ENCODE measurements around the gene CSPG4. TPM values are rescaled to one million over a fixed set of nuclear protein-coding genes. Genes with fewer than 3 reads are reported as not detected.
"Not testable (repeated sequence)": the region's sequence is repeated elsewhere in the genome, so short reads cannot be mapped to it uniquely, and the experiment has no call there.

CSPG4 gene
- total RNA-seq, 1 donor from 2014 or later, result 7.8 TPM

GRCh38 chr15:75682181-75683135, 30.2 kb downstream of the CSPG4 start:
- no peak for DNase-seq (ENCODE audit: missing footprints)

GRCh38 chr15:75680007-75680789, 32.5 kb downstream of the CSPG4 start:
- DNase-seq (ENCODE audit: missing footprints), result no peak
- intact Hi-C loops (cut with DNase I), result no loop called here
- ATAC-seq, result no peak

More at GRCh38 chr15:75682181-75683135, 30.2 kb downstream of the CSPG4 start:
- intact Hi-C loops (cut with DNase I), result loop anchor here (2.0 kb wide), 1 partner anchor 314 kb away; the partner anchor contains the start of gene MAN2C1
- no peak for ATAC-seq

GRCh38 chr15:75678324-75678690, 34.3 kb downstream of the CSPG4 start:
- DNase-seq (ENCODE audit: missing footprints); intact Hi-C loops (cut with DNase I); ATAC-seq: not testable (repeated sequence)

GRCh38 chr15:75677465-75678323, 35.0 kb downstream of the CSPG4 start:
- no peak for ATAC-seq
- no peak for DNase-seq (ENCODE audit: missing footprints)
- intact Hi-C loops (cut with DNase I), result no loop called here

- intact Hi-C loops (cut with DNase I), result no loop called here
- no peak for ATAC-seq
- no peak for DNase-seq (ENCODE audit: missing footprints)
Measured at GRCh38 chr15:75676688-75677464, 35.8 kb downstream of the CSPG4 start.

- ATAC-seq, result no peak
- DNase-seq (ENCODE audit: missing footprints), result no peak
- intact Hi-C loops (cut with DNase I), result loop anchor here (2.0 kb wide), 1 partner anchor 37 kb away; no protein-coding TSS in a partner anchor
Measured at GRCh38 chr15:75675579-75676404, 36.9 kb downstream of the CSPG4 start.

- no peak for DNase-seq (ENCODE audit: missing footprints)
- intact Hi-C loops (cut with DNase I), result loop anchor here (2.0 kb wide), 1 partner anchor 36 kb away; no protein-coding TSS in a partner anchor
- no peak for ATAC-seq
Measured at GRCh38 chr15:75674366-75674765, 38.3 kb downstream of the CSPG4 start.

GRCh38 chr15:75673426-75674235, 39.0 kb downstream of the CSPG4 start:
- ATAC-seq (peak; percentile 84), DNase-seq (ENCODE audit: missing footprints) (peak; percentile 92)
- intact Hi-C loops (cut with DNase I), result loop anchor here (2.0 kb wide), 1 partner anchor 35 kb away; no protein-coding TSS in a partner anchor

GRCh38 chr15:75672646-75673425, 39.8 kb downstream of the CSPG4 start:
- intact Hi-C loops (cut with DNase I), result no loop called here
- peak; percentile 36 for ATAC-seq
- no peak for DNase-seq (ENCODE audit: missing footprints)

GRCh38 chr15:75671730-75672602, 40.7 kb downstream of the CSPG4 start:
- intact Hi-C loops (cut with DNase I), result no loop called here
- DNase-seq (ENCODE audit: missing footprints), result no peak
- ATAC-seq, result no peak

- ATAC-seq, result no peak
- DNase-seq (ENCODE audit: missing footprints), result no peak
- intact Hi-C loops (cut with DNase I), result no loop called here
Measured at GRCh38 chr15:75669879-75670212, 42.8 kb downstream of the CSPG4 start.

GRCh38 chr15:75669191-75669878, 43.3 kb downstream of the CSPG4 start:
- ATAC-seq, result no peak
- intact Hi-C loops (cut with DNase I), result no loop called here
- no peak for DNase-seq (ENCODE audit: missing footprints)

GRCh38 chr15:75666823-75667501, 45.7 kb downstream of the CSPG4 start:
- ATAC-seq (peak; percentile 61), DNase-seq (ENCODE audit: missing footprints) (no peak)
- intact Hi-C loops (cut with DNase I), result no loop called here
